Left ventricle myocardium inferior (tissue), 1 donor: ENCODE measurements around the gene ANGPTL2. TPM values are rescaled to one million over a fixed set of nuclear protein-coding genes. Genes with fewer than 3 reads are reported as not detected.

Source experiments
- DNase-seq: peaks from one replicate; pipeline ENCODE4 v3.0.0-alpha.2; 2020
- H3K27ac ChIP-seq: fragments of 200-600 bp; replicated peaks from 2 replicates; pipeline ENCODE4 v1.8.0; 2021
- H3K27me3 ChIP-seq: fragments of 200-600 bp; 2 replicates; pipeline ENCODE4 v1.8.0; 2021; ENCODE audit warnings: low read depth
- H3K36me3 ChIP-seq: fragments of 200-600 bp; 2 replicates; pipeline ENCODE4 v1.8.0; 2021
- H3K4me1 ChIP-seq: fragments of 200-600 bp; 2 replicates; pipeline ENCODE4 v1.8.0; 2021
- H3K4me3 ChIP-seq: fragments of 200-600 bp; 2 replicates; pipeline ENCODE4 v1.8.0; 2021; ENCODE audit warnings: mild to moderate bottlenecking, moderate library complexity
- H3K9me3 ChIP-seq: fragments of 200-600 bp; replicated peaks from 2 replicates; pipeline ENCODE4 v1.8.0; 2021
- intact Hi-C: fragments of 100-400 bp; cut with micrococcal nuclease; formaldehyde crosslinking; loops from one replicate; pipeline ENCODE4 v1.11.0; 2022
- total RNA-seq: library from RNA; stranded (reverse); fragmentation: NEBNext Ultra II Directional; extraction: Animal tissue kit (Norgen Biotek cat#: 25700); gene quantifications from one replicate; pipeline ENCODE4 v1.2.1, GENCODE V29; 2021
- TF ChIP-seq, protein P1 (sequence below): fragments of 200-600 bp; IDR thresholded peaks from 2 replicates; pipeline ENCODE4 v1.8.0; 2021; ENCODE audit warnings: antibody characterized with exemption, mild to moderate bottlenecking, borderline replicate concordance
- donor health status: DM: no; HTN: yes; CAD: no; lungs with severe emphysema.

The ANGPTL2 gene
- total RNA-seq, 1 donor from 2014 or later, result 35.7 TPM

DNA sequence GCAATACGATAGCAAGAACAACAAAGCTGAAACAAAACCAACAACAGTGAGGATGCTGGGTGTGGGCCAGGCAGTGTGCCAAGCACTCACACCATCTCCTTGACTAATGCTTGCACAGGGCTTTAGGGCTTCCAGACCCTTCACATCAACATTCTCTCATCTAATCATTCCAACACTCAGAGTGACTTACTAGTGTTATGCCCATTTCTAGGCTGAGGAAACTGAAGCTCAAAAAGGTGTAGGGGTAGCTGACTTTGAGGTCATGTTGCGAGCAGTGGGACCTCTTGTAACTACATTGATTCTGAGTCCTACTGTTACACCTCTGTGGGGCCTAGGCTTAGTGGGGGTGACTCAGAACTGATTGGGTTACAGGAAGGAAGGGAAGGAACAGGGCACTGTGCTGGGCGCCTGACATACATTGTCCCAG, 9.7 kb downstream of the ANGPTL2 start:
- Histone ChIP-seq H3K4me3 (no peak overlapping the region), H3K27me3 (no peaks in the 10 kb centered on the region), H3K36me3 (peaks cover 7% of the 10 kb centered on the region), H3K9me3 (no peaks in the 10 kb centered on the region), H3K27ac (peak overlapping the region; percentile 48), H3K4me1 (peaks cover 98% of the 10 kb centered on the region)
- TF ChIP-seq, protein P1, sequence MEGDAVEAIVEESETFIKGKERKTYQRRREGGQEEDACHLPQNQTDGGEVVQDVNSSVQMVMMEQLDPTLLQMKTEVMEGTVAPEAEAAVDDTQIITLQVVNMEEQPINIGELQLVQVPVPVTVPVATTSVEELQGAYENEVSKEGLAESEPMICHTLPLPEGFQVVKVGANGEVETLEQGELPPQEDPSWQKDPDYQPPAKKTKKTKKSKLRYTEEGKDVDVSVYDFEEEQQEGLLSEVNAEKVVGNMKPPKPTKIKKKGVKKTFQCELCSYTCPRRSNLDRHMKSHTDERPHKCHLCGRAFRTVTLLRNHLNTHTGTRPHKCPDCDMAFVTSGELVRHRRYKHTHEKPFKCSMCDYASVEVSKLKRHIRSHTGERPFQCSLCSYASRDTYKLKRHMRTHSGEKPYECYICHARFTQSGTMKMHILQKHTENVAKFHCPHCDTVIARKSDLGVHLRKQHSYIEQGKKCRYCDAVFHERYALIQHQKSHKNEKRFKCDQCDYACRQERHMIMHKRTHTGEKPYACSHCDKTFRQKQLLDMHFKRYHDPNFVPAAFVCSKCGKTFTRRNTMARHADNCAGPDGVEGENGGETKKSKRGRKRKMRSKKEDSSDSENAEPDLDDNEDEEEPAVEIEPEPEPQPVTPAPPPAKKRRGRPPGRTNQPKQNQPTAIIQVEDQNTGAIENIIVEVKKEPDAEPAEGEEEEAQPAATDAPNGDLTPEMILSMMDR, result no peak
- intact Hi-C loops, result no loop called here
- DNase-seq, result no peak

- H3K9me3 ChIP-seq, result no peaks in the 10 kb centered on the region
- H3K4me1 ChIP-seq, result peaks cover 98% of the 10 kb centered on the region
- no peak overlapping the region for H3K4me3 ChIP-seq
- TF ChIP-seq, protein P1, result no peak
- H3K27me3 ChIP-seq, result no peaks in the 10 kb centered on the region
- peak; percentile 63 for DNase-seq
- peaks cover 14% of the 10 kb centered on the region for H3K36me3 ChIP-seq
- H3K27ac ChIP-seq, result peak overlapping the region; percentile 48
- intact Hi-C loops, result no loop called here
These were observed 10.4 kb downstream of the ANGPTL2 start for GRCh38 chr9:127112056-127112455.

DNA sequence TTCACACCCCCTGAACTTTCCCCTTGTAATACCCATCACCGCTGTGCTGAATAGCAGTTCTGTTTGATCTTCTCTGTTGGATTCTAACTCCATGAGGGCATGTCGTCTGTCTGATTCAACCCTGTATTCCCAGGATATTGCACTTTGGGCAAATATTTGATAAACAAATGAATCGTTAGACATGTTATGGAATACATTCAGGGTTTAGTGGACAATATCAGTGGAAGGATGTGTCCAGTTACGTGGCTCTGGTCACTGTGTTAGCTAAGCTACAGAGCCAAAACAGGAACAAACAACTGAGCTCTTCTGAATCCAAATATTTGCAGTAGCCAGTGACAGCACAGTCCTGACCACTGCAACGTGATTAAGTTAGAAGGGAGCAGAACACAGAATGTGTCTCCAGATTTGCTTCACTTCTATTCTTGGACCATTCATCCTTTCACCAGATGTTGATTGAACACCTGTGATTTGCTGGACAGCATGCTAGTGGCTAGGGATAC, 13.2 kb downstream of the ANGPTL2 start:
- Histone ChIP-seq H3K4me3 (no peak overlapping the region), H3K4me1 (peaks cover 100% of the 10 kb centered on the region), H3K9me3 (no peaks in the 10 kb centered on the region), H3K27ac (peak overlapping the region; percentile 87), H3K27me3 (no peaks in the 10 kb centered on the region), H3K36me3 (peaks cover 27% of the 10 kb centered on the region)
- no peak for DNase-seq
- intact Hi-C loops, result no loop called here
- TF ChIP-seq, protein P1, result no peak

- DNase-seq, result no peak
- intact Hi-C loops, result no loop called here
- H3K4me1 ChIP-seq, result peaks cover 100% of the 10 kb centered on the region
- peaks cover 27% of the 10 kb centered on the region for H3K36me3 ChIP-seq
- H3K9me3 ChIP-seq, result no peaks in the 10 kb centered on the region
- peak overlapping the region; percentile 87 for H3K27ac ChIP-seq
- no peaks in the 10 kb centered on the region for H3K27me3 ChIP-seq
- no peak overlapping the region for H3K4me3 ChIP-seq
- TF ChIP-seq, protein P1, result no peak
These were observed 14.2 kb downstream of the ANGPTL2 start for GRCh38 chr9:127107929-127108876.

GRCh38 chr9:127107171-127107928, 15.1 kb downstream of the ANGPTL2 start:
- intact Hi-C loops, result no loop called here
- H3K27ac ChIP-seq, result peak overlapping the region; percentile 87
- DNase-seq, result no peak

More at GRCh38 chr9:127107171-127107928, 15.1 kb downstream of the ANGPTL2 start:
- TF ChIP-seq, protein P1, result no peak
- Histone ChIP-seq H3K9me3 (no peaks in the 10 kb centered on the region), H3K36me3 (peaks cover 27% of the 10 kb centered on the region), H3K27me3 (no peaks in the 10 kb centered on the region), H3K4me1 (peaks cover 100% of the 10 kb centered on the region), H3K4me3 (no peak overlapping the region)
